OCI-LY7 (cell line): Measurements from ENCODE around the gene IDE.

Experiments used
- CTCF ChIP-seq: fragments of 200-600 bp; sonication (generic); conservative IDR thresholded peaks from 2 replicates; pipeline ENCODE4 v1.5.1; 2014; ENCODE audit warnings: mild to moderate bottlenecking, antibody characterized with exemption, low read length, moderate library complexity, mixed read lengths
- EZH2phosphoT487 ChIP-seq: fragments of 200-600 bp; sonication (generic); IDR thresholded peaks from 2 replicates; pipeline ENCODE4 v1.6.1; 2018; ENCODE audit warnings: low read depth, borderline replicate concordance, mild to moderate bottlenecking, mixed run types, antibody characterized with exemption, low read length, moderate library complexity, mixed read lengths

DNA sequence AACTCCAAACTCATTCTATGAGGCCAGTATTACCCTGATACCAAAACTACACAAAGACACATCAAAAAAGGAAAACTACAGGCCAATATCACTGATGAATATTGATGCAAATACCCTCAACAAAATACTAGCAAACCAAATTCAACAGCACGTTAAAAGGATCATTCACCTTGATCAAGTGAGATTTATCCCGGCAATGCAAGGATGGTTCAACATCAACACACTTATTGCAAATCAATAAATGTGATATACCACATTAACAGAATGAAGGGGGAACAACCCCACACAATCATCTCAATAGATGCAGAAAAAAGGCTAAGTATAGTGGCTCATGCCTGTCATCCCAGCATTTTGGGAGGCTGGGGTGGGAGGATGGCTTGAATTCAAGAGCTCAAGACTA, 19.9 kb downstream of the IDE start:
- TF ChIP-seq CTCF, result no peak
- no peak for TF ChIP-seq EZH2phosphoT487
